Endothelial cell of umbilical vein (primary cell): Measurements from ENCODE around the gene HAT1.

Experiments
- CTCF ChIP-seq, 2 donors: IDR thresholded peaks; 1 replicate in 1 of 2; 2 replicates in 1 of 2; pipeline ENCODE4 v1.5.1; 2011; ENCODE audit warnings: low read length in 2 of 2, mild to moderate bottlenecking in 2 of 2, moderate library complexity in 2 of 2, control low read depth in 1 of 2, inconsistent platforms in 1 of 2, low read depth in 1 of 2; ENCODE audit not compliant: insufficient read depth in 1 of 2; ENCODE audit errors: extremely low read depth in 1 of 2
- EZH2 ChIP-seq: IDR thresholded peaks from 2 replicates; pipeline ENCODE4 v1.6.1; 2012; ENCODE audit warnings: borderline replicate concordance, low read depth, mild to moderate bottlenecking, moderate library complexity, low read length, inconsistent platforms; ENCODE audit not compliant: severe bottlenecking
- GATA2 ChIP-seq: IDR thresholded peaks from 2 replicates; pipeline ENCODE4 v1.7.0; 2011; ENCODE audit warnings: low read depth, mild to moderate bottlenecking, moderate library complexity, mixed read lengths, low read length; ENCODE audit not compliant: insufficient read length, insufficient read depth
- POLR2A ChIP-seq: IDR thresholded peaks from 2 replicates; pipeline ENCODE4 v1.6.1; 2012; ENCODE audit warnings: low read depth, mild to moderate bottlenecking, control low read depth, low read length
- POLR2AphosphoS5 ChIP-seq: IDR thresholded peaks from 2 replicates; pipeline ENCODE4 v1.6.1; 2012; ENCODE audit warnings: low read depth, mild to moderate bottlenecking, control low read depth, low read length, moderate library complexity; ENCODE audit not compliant: insufficient read depth

GRCh38 chr2:171996021-171996420 is 73.8 kb downstream of the HAT1 start:
- TF ChIP-seq CTCF (IDR thresholded peaks at IDR 0.05; ENCODE audit: extremely low read depth in 1 of 2, insufficient read depth in 1 of 2, low read depth in 1 of 2, low read length in 2 of 2), result no peak
- no peak for TF ChIP-seq EZH2
- no peak for TF ChIP-seq POLR2AphosphoS5
- no peak for TF ChIP-seq POLR2A
- no peak for TF ChIP-seq GATA2
